Measurements from ENCODE around the gene MIAT.

MIAT gene

DNA sequence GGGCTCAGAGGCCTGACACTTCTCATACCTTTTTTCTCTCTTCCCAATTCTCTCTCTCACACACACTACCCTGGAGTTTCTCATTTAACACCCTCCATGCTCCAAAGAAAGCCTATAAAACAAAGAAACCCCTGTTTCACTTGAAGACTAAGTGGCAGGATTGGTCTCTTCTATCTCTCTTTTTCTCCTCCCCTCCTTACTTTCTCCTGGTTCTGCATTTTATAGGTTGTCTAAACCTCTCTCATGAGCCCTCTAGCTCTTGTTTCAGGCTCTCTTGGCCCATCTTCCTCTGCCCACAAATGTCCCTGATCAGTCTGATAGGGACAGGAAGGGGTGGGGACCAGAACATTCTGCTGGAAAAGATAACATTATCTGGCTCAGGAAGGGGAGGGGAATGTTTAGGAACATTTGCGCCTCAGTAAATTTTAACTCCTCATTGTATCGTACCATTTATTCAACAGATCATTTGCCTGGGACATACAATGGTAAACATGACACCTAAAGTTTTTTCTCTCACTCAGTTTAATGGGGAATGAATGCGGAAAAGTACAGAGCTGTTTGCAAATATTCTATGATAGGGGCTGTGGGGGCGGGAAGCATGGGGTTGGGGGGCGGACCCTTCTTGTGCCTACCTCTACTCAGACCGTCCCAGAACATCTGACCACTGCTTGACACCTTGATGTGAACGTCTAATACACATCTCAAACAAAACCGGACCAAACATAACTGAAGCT lies 24.8 kb upstream of the MIAT start:
- DNase-seq = no peak

DNA sequence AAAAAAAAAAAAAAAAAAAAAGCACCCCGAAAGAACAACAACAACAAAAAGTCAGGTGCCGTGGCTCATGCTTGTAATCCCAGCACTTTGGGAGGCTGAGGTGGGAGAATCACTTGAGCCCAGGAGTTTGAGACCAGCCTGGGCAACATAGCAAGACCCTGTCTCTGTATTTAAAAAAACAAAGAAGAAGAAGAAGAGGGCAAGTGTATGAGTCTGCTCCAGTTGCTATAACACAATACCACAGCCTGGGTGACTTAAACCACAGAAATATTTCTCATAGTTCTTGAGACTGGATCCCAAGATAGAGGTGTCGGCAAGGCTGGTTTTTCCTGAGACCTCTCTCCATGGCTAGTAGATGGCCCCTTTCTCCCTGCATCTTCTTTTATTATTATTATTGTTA lies 23.2 kb upstream of the MIAT start:
- no peak for DNase-seq

DNA sequence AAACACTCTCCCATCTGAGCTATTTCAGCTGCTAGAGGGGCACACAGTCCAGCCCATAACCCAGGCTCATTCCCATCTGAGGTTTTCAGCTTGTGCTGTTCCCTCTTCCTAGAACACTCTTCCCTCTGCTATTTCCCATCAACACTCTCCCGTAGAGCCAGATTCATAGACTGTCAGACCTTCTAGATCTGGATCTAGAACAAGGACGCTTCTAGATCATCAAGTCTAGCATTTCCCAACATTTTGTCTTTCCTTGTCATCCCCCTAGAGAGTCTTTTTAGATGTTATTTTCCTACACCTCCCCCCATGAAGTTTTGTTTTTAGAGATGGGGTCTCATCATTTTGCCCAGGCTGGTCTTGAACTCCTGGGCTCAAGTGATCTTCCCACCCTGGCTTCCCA lies 22.3 kb upstream of the MIAT start:
- DNase-seq = no peak

DNA sequence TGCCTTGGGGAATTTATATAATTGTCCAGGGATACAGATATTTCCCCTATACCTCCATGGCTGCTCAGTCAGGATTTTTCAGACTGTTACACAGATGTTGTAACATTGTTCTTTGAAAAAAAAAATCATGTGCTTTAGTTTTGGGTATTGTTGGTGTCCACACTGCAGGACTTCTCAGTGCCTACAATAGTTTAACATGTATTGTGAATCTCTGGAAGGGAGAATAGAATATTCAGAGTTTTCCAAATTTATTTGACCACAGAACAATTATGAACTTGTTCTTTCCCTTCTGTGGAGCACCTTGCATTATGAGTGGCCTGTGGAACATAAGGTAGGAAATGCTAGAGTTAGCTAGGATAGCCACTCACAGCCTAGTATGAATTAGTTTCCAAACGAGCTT lies 21.1 kb upstream of the MIAT start:
- DNase-seq = no peak

DNA sequence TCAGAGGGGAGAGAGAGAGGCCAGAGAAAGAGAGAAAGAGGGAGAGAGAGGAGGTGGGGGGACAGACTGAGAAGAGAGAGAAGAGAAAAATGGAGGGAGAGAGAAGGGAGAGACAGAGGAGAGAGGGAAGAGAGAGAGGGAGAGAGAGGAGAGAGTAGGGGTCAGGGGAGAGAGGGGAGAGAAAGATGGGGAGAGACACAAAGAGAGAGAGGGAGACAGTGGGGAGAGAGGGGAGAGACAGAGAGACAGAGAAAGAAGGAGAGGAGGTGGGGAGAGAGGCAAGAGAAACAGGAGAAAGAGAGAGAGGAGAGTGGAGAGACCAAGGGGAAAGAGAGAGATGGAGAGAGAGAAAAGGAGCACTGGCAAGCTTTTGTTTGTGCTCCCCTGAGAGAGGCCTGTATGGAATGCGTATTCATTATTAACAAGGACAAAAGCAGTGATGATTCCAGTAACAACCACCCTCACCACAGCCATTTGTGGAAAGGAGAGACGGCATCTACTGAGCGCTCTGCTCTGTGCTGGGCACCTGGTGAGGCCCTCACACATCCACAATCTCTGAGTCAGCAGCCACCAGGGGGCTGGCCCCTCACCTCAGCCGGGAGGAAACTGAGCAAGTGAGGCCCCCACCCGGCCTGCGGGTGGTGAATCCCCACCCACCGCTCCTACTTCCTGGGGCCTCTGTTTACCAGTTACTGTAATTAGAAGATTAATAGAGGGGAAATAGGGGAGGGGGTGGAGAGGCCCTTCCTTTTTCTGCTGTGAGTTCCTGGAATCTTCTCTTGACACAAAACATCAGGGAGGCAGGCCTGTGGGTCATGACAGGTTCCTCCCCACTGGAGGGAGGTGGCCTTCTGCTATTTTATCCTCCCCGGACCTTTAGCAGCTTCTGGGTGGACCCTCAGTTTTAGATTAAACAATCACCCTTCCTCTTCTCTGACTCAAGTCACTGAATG lies 14.6 kb upstream of the MIAT start:
- peak; percentile 59 for DNase-seq

DNA sequence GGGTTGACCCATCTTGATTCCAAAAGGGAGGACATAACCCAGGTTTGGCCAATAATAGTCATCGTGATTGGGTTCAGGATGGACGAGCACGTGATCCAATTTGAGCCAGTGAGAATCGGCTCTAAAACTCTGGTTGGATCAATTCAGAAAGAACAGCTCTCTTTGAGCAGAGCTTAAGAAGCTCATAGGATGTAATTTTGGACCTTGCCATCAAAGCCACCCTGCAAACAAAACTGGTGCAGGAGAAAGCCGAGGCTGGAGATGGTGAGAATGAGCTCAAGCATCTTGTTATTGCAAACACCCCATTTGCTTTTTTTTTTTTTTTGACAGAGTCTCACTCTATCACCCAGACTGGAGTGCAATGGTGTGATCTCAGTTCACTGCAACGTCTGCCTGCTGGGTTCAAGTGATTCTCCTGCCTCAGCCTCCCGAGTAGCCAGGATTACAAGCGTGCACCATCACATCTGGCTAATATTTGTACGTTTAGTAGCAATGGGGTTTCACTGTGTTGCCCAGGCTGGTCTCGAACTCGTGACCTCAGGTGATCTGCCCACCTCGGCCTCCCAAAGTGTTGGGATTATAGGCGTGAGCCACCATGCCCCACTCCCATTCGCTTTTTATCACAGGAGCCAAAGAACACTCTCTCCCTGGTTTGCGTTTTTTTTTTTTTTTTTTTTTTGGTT lies 13.8 kb upstream of the MIAT start:
- no peak for DNase-seq

DNA sequence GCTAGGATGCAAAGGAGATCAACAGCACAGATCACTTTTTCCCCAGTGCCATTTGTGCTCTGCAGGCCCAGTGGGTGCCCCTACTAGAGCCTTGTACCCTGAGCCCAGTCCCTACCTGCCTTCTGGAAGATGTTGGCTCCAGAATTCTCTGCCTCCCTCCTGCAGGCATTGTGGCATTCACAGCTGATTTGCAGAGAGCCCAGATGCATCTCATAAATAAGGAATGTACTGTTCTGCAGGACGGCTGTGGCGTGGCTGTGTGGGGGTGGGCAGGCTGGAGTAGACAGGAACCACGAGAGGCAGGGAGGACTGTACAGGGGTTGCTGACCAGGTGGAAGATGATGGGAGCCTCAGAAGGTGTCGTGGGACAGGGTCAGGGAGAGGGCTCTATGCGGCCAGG lies 11.2 kb upstream of the MIAT start:
- DNase-seq = no peak

DNA sequence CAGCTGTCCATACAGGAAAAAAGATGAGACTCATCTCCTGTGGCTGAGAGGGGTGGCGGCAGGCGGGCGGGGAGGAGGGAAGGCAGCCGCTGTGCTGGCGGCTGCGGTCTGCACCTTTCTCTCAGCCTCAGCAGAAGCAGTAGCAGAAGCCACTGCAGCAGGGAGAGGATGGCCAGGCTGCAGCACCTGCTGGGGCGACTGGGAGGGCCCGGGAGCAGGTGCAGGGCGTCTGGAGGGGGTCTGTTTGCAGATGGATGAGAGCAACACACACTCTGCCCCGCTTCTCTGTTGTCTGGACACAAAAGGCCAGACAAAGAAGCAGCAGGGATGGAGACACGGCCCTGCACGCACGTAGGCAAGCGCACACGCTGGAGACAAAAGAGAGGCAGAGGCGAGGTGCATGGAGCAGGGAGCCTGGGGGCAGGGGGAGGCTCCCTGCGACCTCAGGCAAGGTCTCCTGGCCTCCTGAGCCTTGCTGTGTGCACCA lies 9.3 kb upstream of the MIAT start:
- peak; percentile 36 for DNase-seq

DNA sequence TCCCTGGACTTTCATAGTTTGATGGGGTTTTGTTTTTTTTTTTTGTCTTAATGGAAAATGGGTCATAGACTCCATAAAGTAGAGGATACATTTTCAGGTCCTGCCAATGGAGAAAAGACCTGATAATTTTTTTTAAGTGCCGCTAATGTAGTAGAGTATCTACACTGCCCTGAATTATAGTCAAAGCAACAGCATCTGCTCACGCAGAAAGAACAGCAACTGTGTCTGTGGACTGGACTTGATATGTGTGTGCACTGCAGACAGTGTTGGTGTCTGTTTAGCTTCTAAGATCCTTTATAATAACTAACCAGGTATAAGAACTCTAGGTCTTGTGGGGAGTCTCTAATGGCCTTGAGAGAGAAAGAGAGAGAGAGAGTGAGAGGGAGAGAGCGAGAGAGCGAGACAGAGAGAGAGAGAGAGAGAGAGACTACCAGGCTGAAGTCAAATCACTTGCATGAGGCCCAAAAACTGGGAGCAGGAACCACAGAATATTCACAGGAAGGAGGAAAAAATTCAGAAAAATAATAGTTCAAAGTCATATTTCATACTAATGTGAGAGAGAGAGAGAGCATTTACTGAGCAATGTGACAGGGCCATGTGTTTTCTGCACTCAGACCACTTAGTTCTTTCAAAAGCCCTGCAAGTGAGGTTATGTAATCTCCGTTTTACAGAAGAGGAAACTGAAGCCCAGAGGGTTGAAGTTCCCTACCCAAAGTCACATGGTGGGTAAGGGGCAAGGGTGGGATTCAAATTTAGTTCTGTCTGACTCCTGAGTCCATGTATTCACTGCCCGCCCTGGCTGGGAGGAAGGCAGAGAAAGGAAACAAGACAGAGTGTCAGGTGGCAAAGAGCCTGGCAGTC lies 8.6 kb upstream of the MIAT start:
- DNase-seq = no peak

DNA sequence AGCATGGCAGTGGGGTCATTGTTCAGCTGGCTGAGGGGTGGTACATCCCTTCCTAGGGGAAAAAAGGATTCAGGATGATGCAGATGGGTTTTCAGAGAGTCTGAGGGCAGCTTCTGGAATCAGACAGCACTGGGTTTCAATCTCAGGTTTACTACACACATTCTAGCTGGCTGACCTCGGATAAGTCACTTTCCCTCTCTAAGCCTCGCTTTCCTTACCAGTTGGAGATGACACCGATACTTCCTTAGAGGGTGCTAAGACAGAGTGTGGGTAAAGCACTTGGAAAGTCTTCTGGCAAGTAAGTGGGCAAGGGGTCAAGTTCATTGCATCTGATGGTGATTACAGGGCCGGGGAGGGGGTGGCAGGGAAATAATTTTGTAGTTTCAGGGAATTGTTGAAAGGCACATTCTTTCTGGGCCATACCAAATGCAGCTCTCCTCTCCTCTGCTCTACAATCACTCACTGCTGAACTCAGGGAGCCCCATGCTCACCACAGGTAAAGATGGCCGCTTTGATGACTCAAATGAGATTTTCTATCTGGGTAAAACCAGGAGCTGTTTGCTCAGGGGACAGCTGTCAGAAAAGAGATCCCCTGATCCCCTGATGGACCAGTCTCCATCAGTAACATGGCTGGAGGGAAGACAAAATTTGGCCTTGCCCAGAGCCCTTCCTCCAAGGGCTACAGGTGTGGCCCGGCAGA lies 6.5 kb upstream of the MIAT start:
- no peak for DNase-seq

DNA sequence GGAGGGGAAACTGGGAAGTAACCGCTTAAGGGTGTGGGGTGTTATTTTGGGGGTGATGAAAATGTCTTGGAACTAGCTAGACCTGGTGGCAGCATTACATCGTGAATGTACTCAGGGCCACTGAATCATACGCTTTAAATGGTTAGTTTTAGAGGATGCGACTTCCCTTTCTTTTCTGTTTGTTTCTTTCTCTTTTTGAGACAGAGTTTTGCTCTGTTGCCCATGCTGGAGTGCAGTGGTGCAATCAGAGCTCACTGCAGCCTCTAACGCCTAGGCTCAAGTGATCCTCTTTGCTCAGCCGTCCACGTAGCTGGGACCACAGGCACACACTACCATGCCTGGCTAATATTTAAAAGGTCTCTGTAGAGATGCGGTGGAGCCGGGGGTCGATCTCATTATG lies 5.6 kb upstream of the MIAT start:
- no peak for DNase-seq

DNA sequence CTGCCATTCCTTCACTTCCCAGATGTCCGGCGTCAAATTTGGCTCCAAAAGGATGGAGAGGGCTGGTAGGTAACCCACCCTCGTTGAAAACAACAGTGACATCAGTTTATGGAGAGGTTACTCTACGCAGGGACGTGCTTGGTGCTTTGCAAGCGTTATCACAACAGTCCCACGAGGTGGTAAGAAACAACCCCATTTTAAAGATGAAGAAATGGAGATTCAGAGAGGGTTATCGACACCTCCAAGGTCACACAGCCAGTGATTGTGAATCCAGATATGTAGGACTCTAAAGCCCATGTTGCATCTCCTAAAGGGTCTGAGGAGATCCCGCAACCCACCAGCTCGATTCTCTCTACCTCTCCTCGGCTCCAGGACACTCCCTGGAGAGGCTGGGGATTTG lies 773 bp downstream of the MIAT start:
- DNase-seq = no peak

DNA sequence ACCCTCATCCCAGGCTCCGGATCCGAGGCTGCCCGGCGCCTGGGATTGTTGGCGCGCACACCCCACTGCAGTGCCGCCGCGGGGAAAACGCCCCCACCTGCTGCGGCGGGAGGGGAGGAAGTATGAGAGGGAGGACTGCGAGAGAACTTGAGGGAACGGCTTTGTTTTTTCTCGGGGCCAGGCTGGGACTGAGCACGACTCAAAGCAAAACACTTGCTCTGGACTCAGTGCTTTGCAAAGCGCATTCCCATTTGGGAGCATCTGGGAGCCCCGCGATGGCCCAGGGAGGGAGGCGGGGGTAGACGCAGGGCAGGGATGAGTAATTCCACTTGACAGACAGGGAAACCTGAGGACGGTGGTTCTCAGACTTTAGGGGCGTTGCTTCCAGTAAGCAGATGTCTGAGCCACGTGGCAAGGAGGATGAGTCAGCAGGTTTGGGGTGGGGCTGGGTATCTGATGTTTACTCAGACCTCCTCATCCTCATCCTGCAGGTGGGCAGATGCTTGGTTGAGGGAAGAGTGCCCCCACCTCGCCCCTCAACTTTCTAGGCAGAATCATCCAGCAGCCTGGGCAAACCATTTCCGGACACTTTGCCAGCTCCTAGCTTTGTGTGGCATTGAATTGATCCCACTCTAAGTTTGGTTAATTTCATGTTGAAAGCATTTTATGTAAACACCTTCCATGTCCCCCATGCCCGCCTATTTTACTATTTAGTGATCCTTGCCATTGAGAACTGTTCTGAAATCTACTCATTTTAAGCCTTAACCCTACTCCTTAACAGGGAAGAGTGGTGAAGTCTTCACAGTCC lies 1.5 kb downstream of the MIAT start:
- DNase-seq = peak; percentile 68

DNA sequence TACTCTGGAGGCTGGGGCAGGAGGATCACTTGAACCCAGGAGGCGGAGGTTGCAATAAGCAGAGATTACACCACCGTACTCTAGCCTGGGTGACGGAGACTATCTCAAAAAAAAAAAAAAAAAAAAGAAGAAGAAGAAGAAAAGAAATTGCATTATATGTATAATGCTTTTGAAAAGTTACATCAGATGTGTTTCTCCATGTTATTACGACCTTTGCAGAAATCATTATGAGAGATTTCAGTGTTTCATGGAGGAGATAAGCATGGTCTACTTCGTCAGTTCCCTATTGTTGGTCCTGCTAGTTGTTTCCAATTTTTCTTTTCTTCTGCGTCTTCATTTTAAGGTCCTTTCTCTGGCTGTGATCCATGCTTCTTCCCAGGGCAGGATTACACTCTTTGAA lies 3.0 kb downstream of the MIAT start:
- no peak for DNase-seq

DNA sequence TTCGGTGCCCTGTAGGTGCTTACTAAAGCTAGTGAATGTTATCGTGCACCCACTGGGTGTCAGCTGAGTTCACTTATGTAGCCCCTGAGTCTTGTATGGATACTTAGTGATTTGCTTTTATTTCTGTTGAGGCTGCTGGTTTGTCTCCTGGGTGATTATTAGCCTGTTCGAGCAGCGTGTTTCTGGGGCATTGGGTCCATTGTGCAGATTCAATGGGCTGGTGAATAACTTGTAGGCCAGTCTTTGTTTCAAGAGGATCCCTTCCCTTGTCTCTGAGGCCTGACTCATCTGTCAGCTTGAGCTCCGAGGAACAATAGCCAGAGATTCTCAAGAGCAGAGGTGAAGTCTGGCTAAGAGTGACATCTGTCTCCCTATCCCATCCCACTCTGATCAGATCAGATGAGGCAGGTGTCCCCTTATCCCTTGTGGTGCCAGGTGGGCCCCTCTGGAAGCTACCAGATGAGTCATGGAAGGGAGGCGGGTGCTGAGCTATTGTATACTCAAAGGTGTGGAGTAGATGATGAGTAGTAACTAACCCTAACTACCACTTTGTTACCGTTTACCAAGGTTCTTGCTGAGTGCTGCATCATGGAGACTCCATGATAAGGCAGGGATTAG lies 3.7 kb downstream of the MIAT start:
- no peak for DNase-seq

DNA sequence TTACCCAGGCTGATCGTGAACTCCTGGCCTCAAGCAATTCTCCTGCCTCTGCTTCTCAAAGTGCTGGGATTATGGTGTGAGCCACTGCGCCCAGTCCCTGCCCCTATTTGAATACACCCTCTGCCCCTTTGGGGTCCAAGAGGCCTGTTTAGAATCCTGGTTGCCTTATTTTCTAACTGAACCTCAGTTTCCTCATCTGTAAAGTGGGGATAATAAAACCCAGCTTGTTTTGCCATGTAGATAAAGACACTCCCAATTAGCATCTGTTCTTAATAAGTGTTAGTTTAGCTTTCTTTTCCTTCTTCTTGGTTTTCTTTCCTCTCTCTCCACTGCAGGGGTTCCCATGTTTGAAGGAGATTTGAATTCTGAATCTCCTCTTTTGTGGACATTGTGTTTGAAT lies 4.8 kb downstream of the MIAT start:
- no peak for DNase-seq

DNA sequence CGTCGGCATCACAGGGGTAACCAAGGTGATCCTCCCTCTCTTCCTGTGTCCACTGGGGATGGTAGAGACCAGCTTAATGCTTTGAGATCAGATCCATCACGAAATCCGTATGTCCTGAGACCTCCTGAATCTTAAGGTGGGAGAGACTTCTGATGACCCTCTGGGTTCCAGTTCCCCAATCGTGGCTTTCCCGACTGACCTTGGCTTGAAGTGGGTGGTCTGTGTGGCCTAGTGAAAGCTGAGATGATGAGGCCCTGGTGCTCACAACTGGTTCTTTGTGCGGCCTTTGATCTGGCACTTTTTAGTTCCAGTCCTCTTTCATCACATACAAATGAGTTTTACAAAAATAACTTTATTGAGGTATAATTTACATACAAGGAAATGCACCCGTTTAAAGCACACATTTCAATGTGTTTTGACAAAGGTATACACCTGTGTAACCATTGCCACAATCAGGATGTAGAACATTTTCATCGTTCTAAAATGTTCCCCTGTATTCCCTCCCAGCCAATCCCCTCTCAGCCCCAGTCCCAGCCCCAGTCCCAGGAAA lies 6.1 kb downstream of the MIAT start:
- no peak for DNase-seq

DNA sequence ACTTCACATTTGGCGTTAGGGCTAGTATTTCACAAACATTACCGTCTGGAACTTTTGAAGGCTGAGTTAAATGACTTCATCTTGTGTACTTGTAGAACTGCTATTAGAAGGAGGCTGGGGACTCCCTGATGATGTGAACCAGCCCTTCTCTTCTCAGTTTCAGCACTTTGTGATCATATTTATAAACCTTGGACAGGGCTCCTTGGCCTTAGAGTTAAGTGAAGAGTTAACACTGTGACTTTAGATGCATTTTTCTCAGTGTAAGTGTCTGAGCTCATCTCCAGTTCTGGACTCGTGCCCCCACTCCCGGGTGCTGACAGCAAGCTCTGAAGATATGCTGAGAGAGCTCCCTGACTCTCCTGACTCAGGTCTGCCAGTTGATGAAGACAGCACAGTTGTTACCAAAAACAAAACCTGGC lies 8.4 kb downstream of the MIAT start:
- no peak for DNase-seq

DNA sequence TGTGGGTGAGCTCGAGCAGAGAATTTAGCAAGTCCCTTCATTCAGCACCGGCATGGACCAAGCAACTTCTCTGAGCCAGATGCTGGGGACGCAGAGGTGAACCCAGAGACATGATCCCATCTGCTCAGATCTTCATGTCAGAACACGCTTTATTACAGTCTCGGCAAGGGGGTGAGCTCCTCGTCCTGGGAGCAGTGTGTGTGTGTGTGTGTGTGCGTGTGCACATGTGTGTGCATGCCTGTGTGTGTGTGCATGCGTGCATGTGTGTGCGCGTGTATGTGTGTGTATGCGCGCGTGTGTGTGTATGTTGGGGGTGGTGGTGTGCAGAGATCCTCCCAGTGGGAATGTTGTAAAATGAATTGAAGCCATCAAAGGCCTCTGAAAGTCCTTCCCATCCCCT lies 9.8 kb downstream of the MIAT start:
- DNase-seq = no peak

DNA sequence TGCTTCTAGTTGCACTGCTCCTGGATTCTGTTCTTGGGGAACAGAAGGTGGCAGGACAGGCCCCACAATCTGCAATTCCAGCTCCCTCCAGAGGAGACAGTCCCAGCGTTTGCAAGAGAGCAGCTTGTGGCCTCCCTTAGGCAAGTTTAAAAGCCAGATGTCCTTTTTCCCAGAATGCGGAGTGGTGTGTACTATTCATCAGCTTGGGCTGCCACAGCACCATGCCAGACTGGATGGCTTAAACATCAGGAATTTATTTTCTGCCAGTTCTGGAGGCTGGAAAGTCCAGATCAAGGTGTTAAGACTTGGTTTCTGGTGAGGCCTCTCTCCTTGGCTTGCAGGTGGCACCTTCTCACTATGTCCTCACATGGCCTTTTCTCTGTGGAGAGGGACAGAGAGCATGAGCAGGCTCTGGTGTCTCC lies 11.7 kb downstream of the MIAT start:
- DNase-seq = no peak

All from activated CD4-positive, alpha-beta T cell treated with anti-CD3 and anti-CD28 coated beads, Interleukin-2, amount 50 U/mL, for 1 hour (primary cell).